Epithelial cell of proximal tubule (primary cell): ENCODE results near the gene CRMP1. TPM values are rescaled to one million over a fixed set of nuclear protein-coding genes. Genes with fewer than 3 reads are reported as not detected.
A peak's percentile ranks its signal among the peaks of the same experiment; 100 is the strongest.
"Not testable (repeated sequence)": the region's sequence is repeated elsewhere in the genome, so short reads cannot be mapped to it uniquely, and the experiment has no call there.

Source experiments
- DNase-seq: peaks from one replicate; pipeline ENCODE4 v3.0.0-alpha.2; 2011; ENCODE audit warnings: low read depth
- H3K4me3 ChIP-seq: 2 replicates; pipeline ENCODE4 v1.5.1; 2011; ENCODE audit warnings: low read depth, mild to moderate bottlenecking, low read length
- total RNA-seq: library from RNA; depleted of rRNA; stranded (reverse); fragments of >200 nt; gene quantifications from 2 replicates; pipeline ENCODE4 v1.2.3, GENCODE V29; 2015
- TF ChIP-seq, protein P1 (sequence below): conservative IDR thresholded peaks from 2 replicates; pipeline ENCODE4 v1.5.1; 2012; ENCODE audit warnings: low read depth, mild to moderate bottlenecking, low read length

CRMP1 gene
- total RNA-seq, 1 donor from 2014 or later = 1.8 TPM

- DNase-seq = peak; percentile 83
- TF ChIP-seq, protein P1, sequence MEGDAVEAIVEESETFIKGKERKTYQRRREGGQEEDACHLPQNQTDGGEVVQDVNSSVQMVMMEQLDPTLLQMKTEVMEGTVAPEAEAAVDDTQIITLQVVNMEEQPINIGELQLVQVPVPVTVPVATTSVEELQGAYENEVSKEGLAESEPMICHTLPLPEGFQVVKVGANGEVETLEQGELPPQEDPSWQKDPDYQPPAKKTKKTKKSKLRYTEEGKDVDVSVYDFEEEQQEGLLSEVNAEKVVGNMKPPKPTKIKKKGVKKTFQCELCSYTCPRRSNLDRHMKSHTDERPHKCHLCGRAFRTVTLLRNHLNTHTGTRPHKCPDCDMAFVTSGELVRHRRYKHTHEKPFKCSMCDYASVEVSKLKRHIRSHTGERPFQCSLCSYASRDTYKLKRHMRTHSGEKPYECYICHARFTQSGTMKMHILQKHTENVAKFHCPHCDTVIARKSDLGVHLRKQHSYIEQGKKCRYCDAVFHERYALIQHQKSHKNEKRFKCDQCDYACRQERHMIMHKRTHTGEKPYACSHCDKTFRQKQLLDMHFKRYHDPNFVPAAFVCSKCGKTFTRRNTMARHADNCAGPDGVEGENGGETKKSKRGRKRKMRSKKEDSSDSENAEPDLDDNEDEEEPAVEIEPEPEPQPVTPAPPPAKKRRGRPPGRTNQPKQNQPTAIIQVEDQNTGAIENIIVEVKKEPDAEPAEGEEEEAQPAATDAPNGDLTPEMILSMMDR = no peak
- no peak overlapping the region for H3K4me3 ChIP-seq
Observed at GRCh38 chr4:5863461-5864113, 29.3 kb downstream of the CRMP1 start.

GRCh38 chr4:5858020-5858769, 34.7 kb downstream of the CRMP1 start:
- TF ChIP-seq, protein P1 = no peak
- no peak for DNase-seq
- H3K4me3 ChIP-seq = no peak overlapping the region

- no peak overlapping the region for H3K4me3 ChIP-seq
- TF ChIP-seq, protein P1 = no peak
- no peak for DNase-seq
Observed at GRCh38 chr4:5857199-5857598, 35.7 kb downstream of the CRMP1 start.

- not testable (repeated sequence) for H3K4me3 ChIP-seq, DNase-seq
Observed at GRCh38 chr4:5856362-5856761, 36.5 kb downstream of the CRMP1 start.

DNA sequence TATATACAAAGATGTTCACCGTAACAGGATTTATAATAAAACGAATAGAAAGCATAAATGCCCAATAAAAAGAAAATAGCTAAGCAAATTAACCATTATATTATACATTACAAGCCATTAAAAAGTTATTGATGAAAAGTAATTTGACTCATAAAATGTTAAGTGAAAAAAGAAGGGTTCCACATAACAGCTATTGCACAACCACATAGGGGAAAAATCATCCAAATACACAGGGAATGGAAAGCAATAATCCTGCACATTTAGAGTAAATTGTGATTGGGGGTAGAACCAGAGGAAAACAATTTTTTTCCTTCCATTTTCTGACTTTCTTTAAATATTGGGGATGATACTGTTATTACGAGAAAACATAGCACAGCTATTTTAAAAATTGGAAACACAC, 38.0 kb downstream of the CRMP1 start:
- DNase-seq = no peak
- no peak overlapping the region for H3K4me3 ChIP-seq
- TF ChIP-seq, protein P1 = no peak

GRCh38 chr4:5852523-5853202, 40.2 kb downstream of the CRMP1 start:
- no peak overlapping the region for H3K4me3 ChIP-seq
- no peak for DNase-seq
- TF ChIP-seq, protein P1 = no peak

- DNase-seq = no peak
- no peak overlapping the region for H3K4me3 ChIP-seq
- TF ChIP-seq, protein P1 = no peak
Observed at GRCh38 chr4:5851637-5852301, 41.1 kb downstream of the CRMP1 start.
